Right ventricle myocardium inferior (tissue), 1 donor: ENCODE data around the gene TNFRSF8. TPM values are rescaled to one million over a fixed set of nuclear protein-coding genes. Genes with fewer than 3 reads are reported as not detected.

Experiments used
- ATAC-seq: fragments of 200-7000 bp; cut with Tn5 transposase; one replicate; pipeline ENCODE4 v1.9.1; 2020; ENCODE audit warnings: mild to moderate bottlenecking, moderate library complexity
- DNase-seq: peaks from one replicate; pipeline ENCODE4 v3.0.0; 2021; ENCODE audit errors: missing footprints
- intact Hi-C: fragments of 100-400 bp; cut with DNase I; formaldehyde crosslinking; loops from one replicate; pipeline ENCODE4 v1.11.0; 2022
- total RNA-seq: library from RNA; stranded (reverse); fragmentation: NEBNext Ultra II Directional; extraction: Animal tissue kit (Norgen Biotek cat#: 25700); gene quantifications from one replicate; pipeline ENCODE4 v1.2.1, GENCODE V29; 2021
- donor health status: DM: no; HTN: yes; CAD: no; lungs with severe emphysema.

TNFRSF8 gene
- total RNA-seq, 1 donor from 2014 or later: 0.92 TPM

DNA sequence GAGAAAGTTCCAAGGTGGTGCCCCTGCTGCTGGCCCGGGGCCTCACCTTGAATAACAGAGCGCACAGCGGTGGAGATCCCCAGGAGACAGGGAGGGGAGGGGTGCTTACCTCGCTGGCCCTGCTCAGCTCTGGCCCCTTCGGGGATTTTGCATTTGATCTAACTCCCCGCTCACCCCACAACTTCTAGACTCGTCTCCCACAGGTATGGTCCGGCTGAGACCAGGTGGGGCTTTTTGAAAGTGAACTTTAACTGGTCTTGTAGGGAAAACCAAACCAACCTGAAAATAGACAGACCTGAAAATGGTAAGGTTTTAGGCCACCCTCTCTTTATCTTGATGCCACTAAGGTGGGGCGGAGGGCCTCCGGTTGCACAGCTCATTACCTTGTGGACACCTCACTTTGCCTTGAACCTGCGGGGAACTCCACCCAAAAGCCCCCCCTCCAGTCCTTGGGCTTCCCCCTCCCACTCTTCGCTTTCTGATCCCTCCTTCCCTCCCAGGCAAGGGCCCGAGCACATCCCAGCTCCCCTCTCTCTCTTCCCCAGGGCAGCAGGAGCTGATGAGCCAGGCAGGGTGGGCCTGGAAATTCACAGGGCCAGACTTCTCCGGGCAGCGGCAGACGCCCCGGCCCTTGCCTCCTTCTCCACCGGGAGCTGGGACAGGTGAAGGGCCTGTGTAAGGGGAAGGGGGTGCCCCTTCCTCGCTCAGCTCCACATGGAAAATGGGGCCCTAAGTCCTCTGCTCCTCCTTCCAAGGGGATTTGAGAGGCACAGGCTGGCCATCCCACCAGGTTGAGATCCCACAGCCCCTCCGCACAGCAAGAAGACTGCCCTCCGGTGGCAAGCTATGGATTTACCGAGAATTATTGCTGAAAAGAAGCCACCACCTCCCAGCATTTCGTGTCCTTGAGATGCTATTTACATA, 16.1 kb downstream of the TNFRSF8 start:
- DNase-seq: no peak

GRCh38 chr1:12080156-12080555, 17.1 kb downstream of the TNFRSF8 start:
- no peak for ATAC-seq
- intact Hi-C loops: no loop called here
- no peak for DNase-seq

More for the DNA sequence above, 16.1 kb downstream of the TNFRSF8 start:
- ATAC-seq: no peak
- intact Hi-C loops: no loop called here

DNA sequence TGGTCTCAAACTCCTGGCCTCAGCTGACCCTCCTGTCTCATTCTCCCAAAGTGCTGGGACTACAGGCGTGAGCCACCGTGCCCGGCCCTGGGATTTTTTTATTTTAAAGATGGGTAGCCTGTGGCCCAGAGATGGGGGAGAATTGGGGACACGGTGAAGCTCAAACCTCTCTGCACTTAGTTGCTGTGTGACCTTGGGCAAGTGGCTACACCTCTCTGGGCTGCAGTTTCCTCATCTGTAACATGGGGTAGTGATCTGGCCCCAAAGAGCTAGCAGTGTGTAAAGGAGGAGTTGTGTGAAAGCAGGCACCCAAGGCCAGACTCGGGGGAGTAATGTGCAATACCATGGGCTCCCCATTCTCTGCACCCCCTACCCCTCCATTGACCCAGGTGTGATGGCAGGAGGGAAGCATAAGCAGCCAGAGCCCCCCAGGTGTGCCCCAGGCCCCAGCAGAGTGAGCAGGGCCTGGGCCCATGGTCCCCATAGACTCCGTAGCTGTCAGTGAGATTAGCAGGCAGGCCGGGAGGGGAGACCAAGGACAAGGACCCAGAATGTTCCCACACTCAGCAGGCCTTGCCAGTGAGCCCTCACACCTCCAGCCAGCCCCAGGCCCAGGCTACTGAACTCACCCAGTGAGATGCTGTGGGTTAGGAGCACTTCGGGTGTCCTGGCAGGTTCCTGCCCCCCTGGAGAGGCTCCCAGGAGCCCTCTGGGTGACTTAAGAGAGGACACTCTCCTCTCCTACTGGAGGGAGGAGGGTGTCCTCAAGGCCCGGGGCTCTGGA, 17.9 kb downstream of the TNFRSF8 start:
- intact Hi-C loops: no loop called here
- ATAC-seq (no peak), DNase-seq (no peak)

DNA sequence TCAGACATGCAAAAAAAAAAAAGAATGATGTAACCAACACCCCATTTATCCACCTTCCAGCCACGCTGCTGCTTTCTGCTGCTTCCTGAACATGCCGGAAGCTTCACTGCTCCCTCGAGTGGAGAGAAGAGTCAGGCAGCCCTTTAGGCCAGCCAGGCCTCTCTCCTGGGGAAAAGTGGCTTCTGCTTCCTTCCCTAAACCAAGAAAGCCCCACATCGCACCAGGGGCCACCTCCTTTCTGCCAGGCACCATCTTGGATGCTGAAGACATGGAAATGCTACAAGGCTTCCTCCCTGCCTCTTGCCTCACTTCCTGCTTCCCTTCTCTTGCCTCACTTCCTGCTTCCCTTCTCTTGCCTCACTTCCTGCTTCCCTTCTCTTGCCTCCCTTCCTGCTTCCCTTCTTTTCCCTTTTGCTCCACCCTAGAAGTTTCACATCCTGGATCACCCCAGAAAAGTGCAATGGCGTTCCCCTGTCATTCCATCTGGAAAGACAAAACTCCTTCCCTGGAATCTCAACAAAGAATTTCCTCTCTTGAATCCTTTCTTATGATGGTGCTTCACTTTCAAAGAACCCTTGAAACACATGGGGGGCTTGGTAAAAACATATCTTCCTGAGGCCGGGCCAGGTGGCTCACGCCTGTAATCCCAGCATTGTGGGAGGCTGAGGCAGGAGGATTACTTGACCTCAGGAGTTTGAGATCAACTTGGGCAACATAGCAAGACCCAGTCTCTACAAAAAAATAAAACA, 18.7 kb downstream of the TNFRSF8 start:
- intact Hi-C loops: no loop called here
- DNase-seq: no peak

DNA sequence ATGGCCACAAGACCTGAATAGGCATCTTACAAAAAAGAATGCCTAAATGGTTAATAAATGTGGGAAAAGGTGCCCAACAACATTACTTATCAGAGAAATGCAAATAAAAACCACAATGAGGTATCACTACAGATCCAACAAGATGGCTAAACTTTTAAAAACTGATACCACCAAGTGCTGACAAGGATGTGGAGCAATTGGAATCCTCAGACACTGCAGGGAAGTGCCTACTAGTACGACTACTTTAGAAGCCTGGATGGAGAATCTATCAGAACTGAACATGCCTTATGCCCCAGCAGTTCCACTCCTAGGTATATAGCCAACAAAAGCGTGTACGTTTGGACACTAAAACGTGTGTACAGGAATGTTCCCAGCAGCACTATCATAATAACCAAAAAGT, 19.9 kb downstream of the TNFRSF8 start:
- DNase-seq (no peak), ATAC-seq (no peak)
- intact Hi-C loops: no loop called here

More for the DNA sequence above, 18.7 kb downstream of the TNFRSF8 start:
- no peak for ATAC-seq

- ATAC-seq (no peak), DNase-seq (no peak)
- intact Hi-C loops: no loop called here
Measured at GRCh38 chr1:12083766-12084165, 20.7 kb downstream of the TNFRSF8 start.

DNA sequence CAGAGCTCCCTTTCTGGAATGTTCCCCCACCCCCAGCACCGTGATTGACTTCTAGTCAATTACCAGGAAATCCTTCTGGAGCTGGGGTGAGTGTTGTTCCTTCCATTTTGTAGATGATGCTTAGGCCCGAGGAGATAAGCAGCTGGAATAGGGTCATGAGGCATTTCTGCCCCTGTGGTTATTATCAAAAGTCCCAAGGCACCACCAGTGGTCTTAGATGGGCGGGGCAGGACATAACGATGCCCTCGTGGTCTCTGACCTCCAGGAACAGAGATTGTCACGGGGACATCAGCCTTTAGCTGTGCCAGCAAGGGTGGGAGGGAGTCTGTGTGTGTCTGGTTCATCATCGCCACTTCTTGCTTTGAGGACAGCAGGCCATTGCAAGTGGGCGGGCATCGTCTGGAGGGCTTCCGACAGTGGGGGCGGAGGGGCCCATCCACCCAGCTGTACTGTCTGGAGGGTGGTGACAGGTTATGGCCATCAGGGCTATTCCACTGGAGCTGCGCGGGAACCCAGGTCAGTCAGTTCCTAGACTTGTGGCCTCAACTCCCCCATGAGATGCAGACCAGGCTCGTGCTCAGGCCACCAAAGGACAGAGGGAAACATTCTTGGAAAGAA, 22.6 kb downstream of the TNFRSF8 start:
- DNase-seq (no peak), ATAC-seq (no peak)
- intact Hi-C loops: no loop called here

- no peak for ATAC-seq
Measured at GRCh38 chr1:12087797-12088314, 24.8 kb downstream of the TNFRSF8 start.

DNA sequence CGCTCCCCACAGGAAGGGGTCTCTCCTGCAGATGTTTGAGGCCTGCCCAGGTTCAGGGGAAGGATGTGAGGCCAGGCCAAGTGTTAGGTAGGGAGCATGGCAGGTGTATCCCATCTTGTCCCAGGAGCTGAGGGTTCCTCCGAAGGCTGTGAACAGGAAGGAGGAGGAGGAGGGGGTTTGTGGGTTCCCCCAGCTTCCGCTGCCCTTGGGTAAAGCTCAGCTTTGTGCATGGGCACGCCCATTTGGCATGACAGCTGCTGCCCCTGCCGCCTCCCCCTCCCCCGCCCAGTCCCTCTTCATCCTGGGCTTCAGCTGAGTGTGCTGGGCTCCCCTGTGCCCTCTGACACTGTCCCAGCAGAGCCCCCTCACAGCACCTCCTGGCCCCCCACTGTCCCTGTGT, 25.5 kb downstream of the TNFRSF8 start:
- peak; percentile 28 for ATAC-seq
- DNase-seq: no peak
- intact Hi-C loops: no loop called here

More at GRCh38 chr1:12087797-12088314, 24.8 kb downstream of the TNFRSF8 start:
- intact Hi-C loops: no loop called here
- no peak for DNase-seq

- intact Hi-C loops: no loop called here
- no peak for DNase-seq
- ATAC-seq: no peak
Measured at GRCh38 chr1:12090326-12090725, 27.2 kb downstream of the TNFRSF8 start.

GRCh38 chr1:12091191-12091590, 28.1 kb downstream of the TNFRSF8 start:
- ATAC-seq (no peak), DNase-seq (no peak)
- intact Hi-C loops: no loop called here

DNA sequence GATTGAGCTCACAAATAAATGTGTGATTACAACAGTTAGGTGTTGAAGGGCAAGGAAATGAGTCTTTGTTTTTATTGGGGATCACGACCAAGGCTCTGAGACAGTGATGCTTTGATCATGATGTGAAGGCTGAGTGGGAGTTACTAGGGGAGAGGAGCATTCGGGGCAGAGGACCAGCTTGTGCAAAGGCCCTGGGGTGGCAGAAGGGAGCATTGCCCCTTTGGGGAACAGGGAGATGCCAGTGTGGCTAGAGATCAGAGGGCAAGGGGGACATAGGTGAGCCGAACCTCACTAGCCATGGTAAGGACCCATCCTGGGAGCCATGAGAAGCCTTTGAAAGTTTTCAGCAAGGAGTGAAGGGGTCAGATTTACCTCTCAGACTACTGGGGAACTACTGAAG, 31.1 kb downstream of the TNFRSF8 start:
- intact Hi-C loops: no loop called here
- ATAC-seq: no peak
- no peak for DNase-seq

- no peak for DNase-seq
- intact Hi-C loops: no loop called here
- ATAC-seq: no peak
Measured at GRCh38 chr1:12095452-12096263, 32.6 kb downstream of the TNFRSF8 start.

DNA sequence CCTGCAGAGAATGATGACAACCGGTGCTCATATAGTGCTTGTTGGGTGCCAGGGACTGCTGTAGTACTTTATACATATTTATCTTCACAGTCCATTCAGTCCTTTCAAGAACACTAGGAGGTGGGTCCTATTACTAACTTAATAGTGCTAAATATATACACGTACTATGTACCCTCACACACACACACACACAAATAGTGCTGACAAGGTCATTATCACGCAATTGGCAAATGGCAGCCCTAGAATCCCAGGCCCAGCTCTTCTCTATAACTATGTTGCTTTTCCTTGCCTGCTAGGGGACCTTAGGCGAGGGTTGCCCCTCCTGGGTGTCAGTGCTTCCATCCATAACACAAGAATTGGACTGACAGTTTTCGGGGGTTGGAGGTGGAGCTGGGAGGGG, 33.5 kb downstream of the TNFRSF8 start:
- DNase-seq (no peak), ATAC-seq (no peak)
- intact Hi-C loops: no loop called here

DNA sequence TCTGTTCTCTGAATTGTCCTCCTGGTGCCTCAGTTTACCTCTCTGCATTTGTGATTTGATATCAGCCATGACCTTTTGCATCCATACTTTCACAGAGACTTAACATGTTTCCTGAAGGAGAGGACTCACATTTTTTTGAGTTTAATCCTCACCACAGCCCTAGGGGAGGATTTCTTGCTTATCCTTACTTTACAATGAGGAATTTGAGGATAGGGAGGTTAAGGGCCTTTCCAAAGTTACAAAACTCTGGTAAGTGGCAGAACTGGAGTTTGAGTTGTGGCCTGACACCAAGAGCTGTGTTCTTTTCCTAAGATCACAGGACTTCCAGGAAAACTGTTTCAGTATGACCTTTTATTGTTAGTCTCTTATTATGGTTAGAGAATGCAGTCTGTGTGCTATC, 34.2 kb downstream of the TNFRSF8 start:
- DNase-seq: no peak
- ATAC-seq: no peak
- intact Hi-C loops: no loop called here

GRCh38 chr1:12098786-12099185, 35.7 kb downstream of the TNFRSF8 start:
- intact Hi-C loops: no loop called here
- ATAC-seq (no peak), DNase-seq (no peak)

DNA sequence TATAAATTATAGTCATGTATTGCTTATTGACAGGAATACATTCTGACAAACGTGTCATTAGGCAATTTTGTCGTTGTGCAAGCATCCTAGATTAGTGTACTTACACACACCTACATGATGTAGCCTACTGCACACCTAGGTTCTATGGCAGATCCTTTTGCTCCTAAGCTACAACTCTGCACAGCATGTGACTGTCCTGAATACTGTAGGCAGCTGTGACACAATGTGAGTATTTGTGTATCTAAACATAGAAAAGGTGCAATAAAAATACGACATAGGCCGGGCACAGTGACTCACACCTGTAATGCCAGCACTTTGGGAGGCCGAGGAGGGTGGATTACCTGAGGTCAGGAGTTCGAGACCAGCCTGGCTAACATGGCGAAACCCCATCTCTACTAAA, 36.5 kb downstream of the TNFRSF8 start:
- intact Hi-C loops: no loop called here
- ATAC-seq (no peak), DNase-seq (no peak)

- ATAC-seq: no peak
- intact Hi-C loops: no loop called here
- DNase-seq: no peak
Measured at GRCh38 chr1:12100071-12100470, 37.0 kb downstream of the TNFRSF8 start.
